Activated T-cell treated with anti-CD3 and anti-CD28 coated beads for 48 hours (primary cell): ENCODE measurements around the gene STOX2.
"Not testable (repeated sequence)": the region's sequence is repeated elsewhere in the genome, so short reads cannot be mapped to it uniquely, and the experiment has no call there.

Experiments
- DNase-seq: peaks from one replicate; pipeline ENCODE4 v3.0.0-alpha.2; 2020; ENCODE audit warnings: low read depth

Gene STOX2

DNA sequence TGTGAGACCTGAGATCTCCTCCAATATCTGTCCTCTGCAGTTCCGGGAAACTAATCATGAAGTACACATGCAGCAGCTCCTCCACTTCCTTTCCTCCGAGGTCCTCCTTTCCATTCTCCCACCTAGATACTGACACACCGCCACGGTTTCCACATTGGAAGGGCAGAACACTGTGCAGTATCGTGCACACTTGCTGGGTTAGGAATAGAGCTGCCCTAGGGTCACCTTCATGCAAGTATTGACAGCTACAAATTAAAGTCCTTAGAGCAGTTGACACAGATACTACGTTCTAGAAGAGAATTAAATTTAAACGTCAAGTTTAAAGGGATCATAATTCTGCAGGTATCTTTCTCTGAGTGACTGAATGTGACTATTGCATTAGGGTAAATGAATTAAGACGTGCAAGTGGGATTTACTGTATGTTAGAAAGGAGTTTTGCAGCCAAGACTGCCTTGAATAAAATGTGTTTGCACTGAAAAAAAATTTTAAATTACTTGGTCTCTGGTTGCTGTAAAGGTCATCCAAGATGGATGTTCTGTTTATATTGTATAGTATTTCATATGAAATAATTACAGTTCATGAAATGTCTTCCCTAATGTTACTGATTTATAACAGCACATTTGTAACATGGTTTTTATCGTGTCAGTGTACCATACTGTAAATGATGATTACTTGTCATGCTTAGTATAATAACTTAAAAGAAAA, 117.7 kb downstream of the STOX2 start:
- no peak for DNase-seq

DNA sequence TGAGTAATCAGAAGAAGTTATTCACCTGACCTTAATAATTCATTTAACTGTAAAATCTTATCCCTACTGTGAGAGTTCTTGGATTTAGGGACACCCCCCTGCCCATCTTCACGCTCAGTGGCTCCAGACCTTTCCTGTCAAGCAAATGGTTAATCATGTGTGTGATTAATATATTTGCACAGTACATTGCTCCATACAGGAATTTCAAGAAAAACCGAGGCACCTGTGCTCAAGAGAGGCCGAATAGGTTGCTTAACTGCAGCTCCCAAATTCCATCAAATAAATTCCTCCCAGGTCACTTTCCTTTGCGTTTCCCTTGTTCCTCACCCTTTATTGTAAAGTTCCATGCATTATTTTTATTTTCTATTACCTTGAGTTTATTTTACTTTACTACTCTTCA, 119.5 kb downstream of the STOX2 start:
- DNase-seq = no peak

- DNase-seq = peak; percentile 1
These were observed 123.7 kb downstream of the STOX2 start for GRCh38 chr4:184028561-184029374.

- DNase-seq = no peak
These were observed 124.9 kb downstream of the STOX2 start for GRCh38 chr4:184030036-184030435.

- no peak for DNase-seq
These were observed 125.7 kb downstream of the STOX2 start for GRCh38 chr4:184030764-184031163.

DNA sequence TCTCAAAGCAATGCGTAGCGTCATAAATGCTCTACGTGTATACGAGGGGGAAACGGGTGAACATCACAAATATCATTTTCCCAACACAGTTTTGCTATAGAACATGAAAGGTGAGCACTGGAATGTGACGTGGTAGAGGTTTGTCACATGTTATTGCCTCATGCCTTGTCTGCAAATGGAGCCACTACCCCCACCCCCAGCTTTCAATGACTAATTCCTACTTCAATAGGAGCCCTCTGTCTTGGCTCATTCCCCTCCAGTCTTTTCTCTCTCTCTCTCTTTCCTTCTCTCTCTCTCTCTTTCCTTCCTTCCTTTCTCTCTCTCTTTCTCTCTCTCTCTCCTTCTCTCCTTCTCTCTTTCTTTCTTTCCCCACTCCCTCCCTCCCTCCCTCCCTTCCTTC, 127.0 kb downstream of the STOX2 start:
- DNase-seq = no peak

- DNase-seq = peak; percentile 24
These were observed 134.9 kb downstream of the STOX2 start for GRCh38 chr4:184039963-184040383.

DNA sequence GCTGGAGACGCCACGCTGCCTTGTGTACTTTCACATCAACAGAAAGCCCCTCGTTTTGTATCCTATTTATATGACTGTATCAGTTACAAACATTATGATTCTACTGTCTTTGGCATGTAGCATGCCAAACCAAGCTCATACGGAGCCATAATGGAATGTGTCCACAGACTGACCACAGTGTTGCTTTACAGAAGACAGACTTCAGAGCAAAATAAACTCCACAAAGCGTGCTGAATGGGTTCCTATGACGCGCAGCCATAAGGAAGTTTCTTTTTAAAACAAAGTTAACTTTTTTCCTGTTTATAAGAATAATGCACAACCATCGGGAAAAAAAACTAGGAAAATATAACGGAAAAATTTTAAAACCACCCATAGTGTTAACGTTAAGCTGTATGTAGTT, 136.0 kb downstream of the STOX2 start:
- no peak for DNase-seq

DNA sequence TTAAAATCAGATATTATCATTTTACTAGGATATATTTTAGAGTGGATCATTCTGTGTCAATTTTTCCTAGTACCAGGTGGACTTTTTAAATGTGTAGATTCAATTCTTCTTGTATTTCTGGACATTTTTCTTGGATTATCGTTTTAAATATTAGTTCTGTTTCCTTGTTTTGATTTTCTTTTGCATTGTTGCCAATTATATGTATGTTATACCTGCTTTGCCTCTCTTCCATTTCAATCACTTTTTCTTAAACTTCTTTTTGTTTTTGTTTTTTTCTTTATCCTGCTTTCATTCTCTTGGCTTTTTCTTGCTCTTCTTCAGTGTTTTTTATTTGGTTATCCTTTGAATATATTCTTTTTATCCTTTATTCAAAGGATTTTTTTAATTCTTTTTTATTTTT, 141.0 kb downstream of the STOX2 start:
- no peak for DNase-seq

- not testable (repeated sequence) for DNase-seq
These were observed 146.2 kb downstream of the STOX2 start for GRCh38 chr4:184051262-184051661.

- DNase-seq = no peak
These were observed 147.5 kb downstream of the STOX2 start for GRCh38 chr4:184052616-184053015.

DNA sequence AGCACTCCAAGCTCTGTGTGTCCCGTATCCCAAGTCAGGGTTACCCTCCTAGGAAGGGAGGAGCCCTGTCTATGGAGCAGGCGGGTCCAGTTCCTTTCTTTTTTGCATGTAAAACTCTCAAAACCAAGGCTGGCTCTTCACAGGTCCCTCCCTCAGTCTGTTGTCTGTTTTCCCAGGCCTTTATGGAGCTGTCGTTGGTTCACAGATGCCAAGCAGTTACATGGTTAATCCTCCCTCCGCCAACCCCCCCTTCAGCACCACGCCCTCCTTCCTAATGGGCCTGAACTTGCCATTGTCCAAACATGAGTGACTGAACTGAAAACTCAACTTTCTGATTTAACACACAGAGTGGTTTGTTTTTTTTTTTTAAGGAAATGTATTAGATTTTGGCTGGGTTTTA, 148.3 kb downstream of the STOX2 start:
- DNase-seq = no peak

GRCh38 chr4:184056877-184057276, 151.8 kb downstream of the STOX2 start:
- DNase-seq = no peak

GRCh38 chr4:184058026-184058425, 152.9 kb downstream of the STOX2 start:
- no peak for DNase-seq

DNA sequence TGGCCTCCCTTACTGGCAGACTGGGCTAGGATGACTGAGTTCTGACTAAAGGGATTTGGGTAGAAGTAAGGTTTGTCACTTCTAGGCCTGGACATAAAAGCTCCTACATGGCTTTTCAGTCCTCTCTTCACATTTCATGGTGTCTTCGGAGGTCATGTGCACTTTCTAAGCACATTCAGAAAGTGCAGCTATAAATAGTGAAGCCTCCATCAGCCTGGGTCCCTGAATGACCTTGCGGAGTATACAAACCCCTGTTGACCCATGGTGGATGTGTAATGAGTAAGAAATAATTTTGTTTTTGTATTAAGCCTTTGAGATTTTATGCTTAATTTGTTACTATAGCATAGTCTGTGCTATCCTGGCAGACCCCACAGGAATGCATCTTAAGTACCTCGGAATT, 154.0 kb downstream of the STOX2 start:
- DNase-seq = no peak

DNA sequence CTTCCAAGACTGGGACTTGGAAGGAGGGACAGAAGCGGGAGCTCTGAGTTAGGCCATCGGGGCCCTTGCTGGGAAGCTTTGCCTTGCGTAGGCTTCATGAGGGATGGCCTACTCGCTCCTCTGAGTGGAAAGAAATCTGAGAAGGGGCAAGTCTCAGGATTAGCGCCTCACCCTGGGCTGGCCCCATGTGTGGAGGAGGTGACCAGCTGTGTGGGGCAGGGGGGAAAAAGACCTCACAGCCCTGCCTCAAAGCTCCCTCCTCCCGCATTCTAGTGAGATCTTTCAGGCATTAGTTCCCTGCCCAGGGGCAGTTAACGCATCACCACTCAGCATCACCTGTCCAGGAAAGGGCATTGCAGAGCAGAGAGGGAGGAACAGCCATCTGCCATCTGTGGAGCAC, 156.5 kb downstream of the STOX2 start:
- DNase-seq = no peak

- no peak for DNase-seq
These were observed 157.7 kb downstream of the STOX2 start for GRCh38 chr4:184062769-184063168.

- no peak for DNase-seq
These were observed 159.8 kb downstream of the STOX2 start for GRCh38 chr4:184064877-184065276.

GRCh38 chr4:184066584-184067300, 161.6 kb downstream of the STOX2 start:
- no peak for DNase-seq

- no peak for DNase-seq
These were observed 162.9 kb downstream of the STOX2 start for GRCh38 chr4:184067931-184068554.
